BE2C (cell line): ENCODE results near the gene ATP5PO. TPM values are rescaled to one million over a fixed set of nuclear protein-coding genes. Genes with fewer than 3 reads are reported as not detected.
A peak's percentile ranks its signal among the peaks of the same experiment; 100 is the strongest.

Experiments used
- DNase-seq: peaks from one replicate; pipeline ENCODE4 v3.0.0-alpha.2; 2020
- H3K27me3 ChIP-seq: fragments of 250-450 bp; sonication (Bioruptor Pico); 2 replicates; pipeline ENCODE4 v1.5.1; 2020; ENCODE audit warnings: mild to moderate bottlenecking
- H3K36me3 ChIP-seq: fragments of 250-450 bp; sonication (Bioruptor Pico); 2 replicates; pipeline ENCODE4 v1.5.1; 2020; ENCODE audit warnings: mild to moderate bottlenecking
- H3K4me1 ChIP-seq: fragments of 250-450 bp; sonication (Bioruptor Pico); 2 replicates; pipeline ENCODE4 v1.5.1; 2020
- H3K4me3 ChIP-seq: 2 replicates; pipeline ENCODE4 v1.5.1; 2011; ENCODE audit warnings: low read depth, low read length
- H3K9me3 ChIP-seq: fragments of 250-450 bp; sonication (Bioruptor Pico); 2 replicates; pipeline ENCODE4 v1.5.1; 2020
- polyA plus RNA-seq: library from polyadenylated mRNA; unstranded; fragments of >200 nt; gene quantifications from one replicate; pipeline ENCODE4 v1.2.1, GENCODE V29; 2012; ENCODE audit warnings: low read depth, missing spikeins; ENCODE audit not compliant: insufficient read length, insufficient read depth
- TF ChIP-seq, protein P1 (sequence below): IDR thresholded peaks from 2 replicates; pipeline ENCODE4 v1.5.1; 2012; ENCODE audit warnings: mild to moderate bottlenecking, low read depth, low read length

The ATP5PO gene, protein sequence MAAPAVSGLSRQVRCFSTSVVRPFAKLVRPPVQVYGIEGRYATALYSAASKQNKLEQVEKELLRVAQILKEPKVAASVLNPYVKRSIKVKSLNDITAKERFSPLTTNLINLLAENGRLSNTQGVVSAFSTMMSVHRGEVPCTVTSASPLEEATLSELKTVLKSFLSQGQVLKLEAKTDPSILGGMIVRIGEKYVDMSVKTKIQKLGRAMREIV
- 561 TPM for polyA plus RNA-seq

DNA sequence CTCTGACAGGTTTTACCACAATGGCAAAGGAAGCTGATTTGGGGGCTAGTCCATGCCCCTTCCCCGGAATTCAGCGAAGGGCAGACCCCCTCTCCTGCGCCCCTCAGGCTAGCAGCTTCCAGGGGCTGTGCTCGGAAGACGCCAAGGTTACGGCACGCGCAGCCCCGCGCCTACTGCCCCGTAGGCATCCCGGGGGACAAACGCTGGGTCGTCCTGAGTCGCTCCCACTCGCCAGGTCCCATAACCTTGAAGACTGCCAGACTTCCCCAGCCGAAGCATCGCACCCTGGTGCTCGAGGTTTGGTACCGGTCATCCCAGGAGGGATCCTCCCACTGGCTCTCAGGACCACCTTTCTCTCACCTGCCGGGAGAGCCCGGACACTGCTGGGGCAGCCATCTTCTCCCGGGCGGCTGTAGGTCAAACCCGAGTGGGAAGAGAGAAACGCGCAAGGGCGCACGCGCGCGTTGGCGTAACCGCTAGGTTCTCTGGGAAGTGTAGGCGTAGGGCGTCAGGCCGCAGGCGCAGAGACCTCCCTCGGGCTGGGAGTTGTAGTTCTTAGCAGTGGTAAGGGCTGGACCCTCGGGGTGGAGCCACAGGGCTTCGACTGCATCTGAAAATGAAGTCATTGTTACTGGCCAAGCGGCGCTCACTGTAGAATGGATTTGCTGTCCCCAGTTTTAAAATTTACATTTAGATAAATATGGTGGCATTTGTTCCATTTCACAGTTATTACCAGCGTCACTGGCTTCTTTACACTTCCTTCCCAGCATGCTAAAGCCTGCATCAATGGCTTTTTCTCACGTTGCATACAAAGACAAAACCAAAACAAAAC, at the start of gene ATP5PO:
ATP5PO (minus strand) TSS at position 437 of the 832 bp plus-strand sequence; CDS start at position 396, 41 bp downstream.
- TF ChIP-seq, protein P1, sequence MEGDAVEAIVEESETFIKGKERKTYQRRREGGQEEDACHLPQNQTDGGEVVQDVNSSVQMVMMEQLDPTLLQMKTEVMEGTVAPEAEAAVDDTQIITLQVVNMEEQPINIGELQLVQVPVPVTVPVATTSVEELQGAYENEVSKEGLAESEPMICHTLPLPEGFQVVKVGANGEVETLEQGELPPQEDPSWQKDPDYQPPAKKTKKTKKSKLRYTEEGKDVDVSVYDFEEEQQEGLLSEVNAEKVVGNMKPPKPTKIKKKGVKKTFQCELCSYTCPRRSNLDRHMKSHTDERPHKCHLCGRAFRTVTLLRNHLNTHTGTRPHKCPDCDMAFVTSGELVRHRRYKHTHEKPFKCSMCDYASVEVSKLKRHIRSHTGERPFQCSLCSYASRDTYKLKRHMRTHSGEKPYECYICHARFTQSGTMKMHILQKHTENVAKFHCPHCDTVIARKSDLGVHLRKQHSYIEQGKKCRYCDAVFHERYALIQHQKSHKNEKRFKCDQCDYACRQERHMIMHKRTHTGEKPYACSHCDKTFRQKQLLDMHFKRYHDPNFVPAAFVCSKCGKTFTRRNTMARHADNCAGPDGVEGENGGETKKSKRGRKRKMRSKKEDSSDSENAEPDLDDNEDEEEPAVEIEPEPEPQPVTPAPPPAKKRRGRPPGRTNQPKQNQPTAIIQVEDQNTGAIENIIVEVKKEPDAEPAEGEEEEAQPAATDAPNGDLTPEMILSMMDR, result no peak
- Histone ChIP-seq H3K4me1 (no peaks in the 10 kb centered on the region), H3K4me3 (peak within 1 kb of the TSS; percentile 99), H3K36me3 (peaks cover 17% of the 10 kb centered on the region), H3K27me3 (no peaks in the 10 kb centered on the region), H3K9me3 (no peaks in the 10 kb centered on the region)
- DNase-seq, result peak; percentile 99

DNA sequence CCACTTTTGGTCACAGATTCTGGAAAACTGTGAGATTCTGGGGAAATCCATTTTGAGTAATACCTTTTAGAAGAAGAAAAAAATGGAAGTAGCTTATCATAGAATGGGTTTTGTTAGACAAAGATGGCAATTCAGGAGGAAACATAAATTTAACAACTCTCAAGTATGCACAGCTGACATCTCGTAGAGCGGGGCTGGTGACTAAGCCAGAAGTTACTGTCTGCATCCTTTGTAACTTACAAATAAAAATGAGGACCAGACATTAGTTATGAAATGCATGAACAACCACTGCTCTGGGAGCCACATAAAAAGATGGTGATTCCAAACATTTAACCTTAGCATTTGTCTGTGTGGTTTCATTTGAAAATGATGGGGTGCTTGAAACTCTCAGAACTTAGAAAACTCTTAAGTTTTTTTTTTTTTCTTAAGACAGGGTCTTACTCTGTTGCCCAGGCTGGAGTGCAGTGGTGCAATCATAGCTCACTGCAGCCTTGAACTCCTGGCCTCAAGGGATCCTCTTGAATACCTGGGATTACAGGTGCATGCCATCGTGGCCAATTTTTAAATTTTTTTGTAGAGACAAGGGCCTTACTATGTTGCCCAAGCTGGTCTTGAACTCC, 49.2 kb upstream of the ATP5PO start:
- H3K9me3 ChIP-seq, result no peaks in the 10 kb centered on the region
- H3K4me3 ChIP-seq, result no peak overlapping the region
- peaks cover 10% of the 10 kb centered on the region for H3K27me3 ChIP-seq
- DNase-seq, result no peak
- no peaks in the 10 kb centered on the region for H3K36me3 ChIP-seq
- no peaks in the 10 kb centered on the region for H3K4me1 ChIP-seq
- TF ChIP-seq, protein P1, result no peak

DNA sequence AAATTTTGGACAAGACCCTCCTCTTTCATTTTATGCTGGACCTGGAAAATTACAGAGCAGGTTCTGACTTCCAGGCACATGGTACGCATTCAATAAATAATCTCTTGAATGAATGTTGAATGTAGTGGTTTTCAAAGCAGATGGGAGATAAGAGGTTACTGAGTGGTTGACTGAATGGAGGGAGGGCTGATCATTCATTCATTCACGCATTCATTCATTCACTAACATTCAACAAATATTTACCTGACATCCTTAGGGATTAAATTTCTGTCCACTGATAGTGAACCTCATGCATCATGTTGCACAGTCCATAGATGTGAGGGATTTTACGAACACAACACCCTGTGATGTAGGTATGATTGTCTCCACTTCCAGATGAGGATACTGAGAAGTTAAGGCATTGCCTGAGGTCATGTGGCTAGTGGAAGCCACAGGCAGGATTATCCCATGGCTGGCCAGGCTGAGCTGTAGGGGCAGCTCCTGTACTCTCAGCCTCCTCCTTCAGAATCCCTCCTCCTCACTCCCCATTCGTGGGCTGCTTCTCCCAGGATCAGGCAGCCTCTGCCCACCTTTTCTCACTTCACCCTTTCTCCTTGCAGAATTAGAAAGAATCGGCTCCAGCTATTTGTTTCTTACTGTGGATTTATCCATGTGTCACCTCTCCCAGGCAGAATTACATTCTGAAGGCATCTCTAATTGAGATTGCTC, 48.4 kb upstream of the ATP5PO start:
- TF ChIP-seq, protein P1, result no peak
- H3K4me1 ChIP-seq, result no peaks in the 10 kb centered on the region
- H3K36me3 ChIP-seq, result no peaks in the 10 kb centered on the region
- no peaks in the 10 kb centered on the region for H3K9me3 ChIP-seq
- no peak overlapping the region for H3K4me3 ChIP-seq
- peaks cover 10% of the 10 kb centered on the region for H3K27me3 ChIP-seq
- no peak for DNase-seq

DNA sequence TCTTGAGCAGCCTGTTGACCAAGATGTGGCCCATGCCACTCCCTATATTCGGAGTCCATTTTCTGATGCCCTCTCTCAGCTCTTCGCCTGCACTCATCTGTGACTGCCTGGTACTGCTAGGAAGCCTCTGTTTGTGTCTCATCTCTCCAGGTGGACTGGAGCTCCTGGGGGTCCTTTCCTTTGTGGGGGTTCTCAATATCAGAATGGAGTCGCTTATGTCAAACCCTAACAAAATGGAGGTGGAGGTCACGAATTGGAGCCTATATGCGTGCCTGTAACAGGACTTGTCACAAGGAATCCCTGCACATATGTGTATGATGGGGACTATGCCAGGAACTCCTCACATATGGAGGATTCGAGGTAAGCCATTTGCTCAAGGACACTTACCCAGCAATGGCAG, 46.7 kb upstream of the ATP5PO start:
- no peaks in the 10 kb centered on the region for H3K36me3 ChIP-seq

DNA sequence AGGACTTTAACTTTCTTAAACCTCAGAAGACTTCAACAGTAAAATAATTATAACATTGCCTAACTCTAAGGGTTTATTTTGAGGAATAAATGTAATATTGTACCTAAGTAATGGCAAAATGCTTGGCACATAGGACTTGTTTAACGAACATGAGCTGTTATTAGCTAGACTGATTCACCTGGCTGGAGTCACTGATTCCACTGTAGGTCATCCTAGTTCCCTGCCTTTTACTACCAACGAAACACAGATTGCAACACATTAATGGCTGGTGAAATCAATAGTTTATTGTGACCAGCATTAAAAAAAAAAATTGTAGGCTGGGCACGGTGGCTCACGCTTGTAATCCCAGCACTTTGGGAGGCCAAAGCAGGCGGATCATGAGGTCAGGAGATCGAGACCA, 45.5 kb upstream of the ATP5PO start:
- Histone ChIP-seq H3K27me3 (peaks cover 22% of the 10 kb centered on the region), H3K36me3 (no peaks in the 10 kb centered on the region), H3K9me3 (no peaks in the 10 kb centered on the region; the same call in 1 of the 2 replicates), H3K4me3 (no peak overlapping the region), H3K4me1 (no peaks in the 10 kb centered on the region)
- no peak for DNase-seq
- TF ChIP-seq, protein P1, result no peak

More for the DNA sequence above, 46.7 kb upstream of the ATP5PO start:
- Histone ChIP-seq H3K4me1 (no peaks in the 10 kb centered on the region), H3K9me3 (no peaks in the 10 kb centered on the region; the same call in 1 of the 2 replicates), H3K27me3 (peaks cover 16% of the 10 kb centered on the region), H3K4me3 (no peak overlapping the region)
- DNase-seq, result no peak
- TF ChIP-seq, protein P1, result no peak
